HG03571 (cell line): Measurements from ENCODE around the gene FAM222A.

ENCODE experiments used
- ATAC-seq: cut with Tn5 transposase; IDR thresholded peaks from one replicate; pipeline ENCODE4 v1.9.1; 2021; ENCODE audit not compliant: unreplicated experiment

The FAM222A gene

DNA sequence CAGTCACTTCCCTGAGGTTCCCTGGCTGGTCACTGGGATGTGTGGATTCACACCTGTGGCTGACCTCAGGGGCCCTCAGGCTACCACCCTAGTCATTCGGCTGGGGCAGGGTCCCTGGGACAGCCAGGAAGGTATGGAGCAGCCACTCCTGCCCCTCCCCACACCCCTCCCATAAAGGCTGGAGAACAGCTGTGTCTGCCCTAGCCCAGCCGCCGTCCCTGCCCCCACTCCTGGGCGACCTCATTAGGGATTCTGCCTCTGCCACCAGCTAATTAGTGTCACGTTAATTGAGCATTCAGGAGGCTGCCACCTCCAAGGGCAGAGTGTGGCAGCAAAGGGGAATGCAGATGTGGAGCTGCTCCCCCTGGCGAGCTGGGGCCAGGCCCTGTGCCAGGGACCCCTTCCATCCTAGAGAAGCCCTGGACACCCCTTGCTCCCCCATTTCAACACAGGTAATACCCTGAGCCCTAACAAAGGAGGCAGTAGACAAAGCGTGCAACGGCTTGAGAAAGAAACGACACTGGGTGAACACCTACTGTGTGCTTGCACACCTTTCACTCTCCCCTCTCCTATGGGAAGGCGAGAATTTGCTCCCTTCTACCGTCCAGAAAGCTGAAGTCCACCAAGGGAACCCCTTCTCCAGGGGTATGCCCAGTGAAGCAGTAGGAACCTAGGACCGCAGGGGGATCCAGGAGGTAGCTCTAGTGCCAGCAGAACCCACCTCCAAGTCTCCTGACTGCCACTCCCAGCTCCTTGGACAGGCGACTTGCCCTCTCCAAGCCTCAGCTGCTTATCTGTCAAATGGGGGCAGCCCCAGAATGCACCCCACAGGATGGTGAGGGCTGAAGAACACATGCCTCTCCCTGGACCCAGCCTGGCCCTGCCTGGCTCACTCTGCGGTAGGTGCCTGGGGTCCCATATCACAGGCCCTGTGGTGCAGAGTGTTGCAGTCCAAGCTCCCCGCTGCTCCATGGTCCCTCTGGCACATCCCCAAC is 45.1 kb downstream of the FAM222A start:
- no peak for ATAC-seq

DNA sequence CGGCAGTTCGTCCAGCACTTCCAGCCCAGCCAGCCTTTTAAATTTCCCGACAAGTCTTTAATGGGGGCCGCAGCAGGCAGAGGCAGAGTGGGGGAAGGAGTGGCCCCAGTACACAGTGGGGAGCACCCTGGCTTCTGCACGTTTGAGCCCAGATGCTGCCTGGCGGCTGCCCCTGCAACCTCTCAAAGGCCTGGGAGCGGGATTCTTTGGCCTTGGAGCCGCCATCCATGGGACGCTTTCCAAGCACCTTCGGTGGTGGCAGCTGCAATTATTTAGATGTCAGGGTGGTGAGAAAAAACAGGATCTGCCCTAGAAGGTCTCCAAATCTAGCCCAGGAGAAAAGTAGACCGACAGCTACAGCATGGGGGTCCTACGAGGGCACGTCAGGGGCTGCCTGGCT is 46.0 kb downstream of the FAM222A start:
- ATAC-seq: no peak

DNA sequence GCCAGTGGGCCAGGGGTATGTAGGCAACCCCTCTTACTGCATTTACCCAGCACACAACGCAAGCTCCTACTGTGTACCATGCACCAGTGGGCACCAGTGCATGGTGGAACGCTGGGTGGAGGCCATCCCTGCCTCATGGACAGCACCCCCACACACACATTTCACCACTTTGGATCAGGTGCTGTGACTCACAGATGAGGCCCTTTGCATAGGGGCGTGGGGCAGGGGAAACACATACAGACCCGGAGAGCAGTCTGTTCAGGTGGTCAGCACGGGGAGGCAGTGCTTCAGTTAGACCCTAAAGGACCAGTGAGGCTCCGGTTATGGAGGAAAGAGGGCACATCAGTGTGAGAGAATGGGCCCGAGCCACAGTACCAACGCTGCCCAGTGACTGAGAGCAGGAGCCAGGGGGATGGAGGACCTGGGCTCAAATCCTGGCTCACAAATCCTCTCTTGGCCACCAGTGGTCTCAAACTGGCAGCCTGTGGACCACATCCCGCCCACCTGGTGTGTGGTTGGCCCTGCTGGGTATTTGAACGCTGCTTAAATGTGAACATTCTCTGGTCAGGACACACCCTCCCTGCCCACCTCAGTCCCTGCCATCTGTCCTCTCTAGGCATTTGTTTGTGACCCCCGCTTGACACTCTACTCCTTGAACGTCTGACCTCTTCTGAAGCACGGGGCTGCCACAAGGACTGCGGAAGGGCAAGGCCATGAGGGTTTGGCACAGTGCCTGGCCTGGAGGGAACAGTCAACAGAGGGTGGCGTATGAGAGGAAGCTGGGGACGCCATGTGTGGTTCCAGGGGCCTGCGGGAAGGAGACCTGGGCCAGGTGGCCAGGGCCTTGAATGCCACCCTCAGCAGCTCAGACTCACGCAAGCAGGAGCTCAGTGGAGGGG is 46.7 kb downstream of the FAM222A start:
- no peak for ATAC-seq

DNA sequence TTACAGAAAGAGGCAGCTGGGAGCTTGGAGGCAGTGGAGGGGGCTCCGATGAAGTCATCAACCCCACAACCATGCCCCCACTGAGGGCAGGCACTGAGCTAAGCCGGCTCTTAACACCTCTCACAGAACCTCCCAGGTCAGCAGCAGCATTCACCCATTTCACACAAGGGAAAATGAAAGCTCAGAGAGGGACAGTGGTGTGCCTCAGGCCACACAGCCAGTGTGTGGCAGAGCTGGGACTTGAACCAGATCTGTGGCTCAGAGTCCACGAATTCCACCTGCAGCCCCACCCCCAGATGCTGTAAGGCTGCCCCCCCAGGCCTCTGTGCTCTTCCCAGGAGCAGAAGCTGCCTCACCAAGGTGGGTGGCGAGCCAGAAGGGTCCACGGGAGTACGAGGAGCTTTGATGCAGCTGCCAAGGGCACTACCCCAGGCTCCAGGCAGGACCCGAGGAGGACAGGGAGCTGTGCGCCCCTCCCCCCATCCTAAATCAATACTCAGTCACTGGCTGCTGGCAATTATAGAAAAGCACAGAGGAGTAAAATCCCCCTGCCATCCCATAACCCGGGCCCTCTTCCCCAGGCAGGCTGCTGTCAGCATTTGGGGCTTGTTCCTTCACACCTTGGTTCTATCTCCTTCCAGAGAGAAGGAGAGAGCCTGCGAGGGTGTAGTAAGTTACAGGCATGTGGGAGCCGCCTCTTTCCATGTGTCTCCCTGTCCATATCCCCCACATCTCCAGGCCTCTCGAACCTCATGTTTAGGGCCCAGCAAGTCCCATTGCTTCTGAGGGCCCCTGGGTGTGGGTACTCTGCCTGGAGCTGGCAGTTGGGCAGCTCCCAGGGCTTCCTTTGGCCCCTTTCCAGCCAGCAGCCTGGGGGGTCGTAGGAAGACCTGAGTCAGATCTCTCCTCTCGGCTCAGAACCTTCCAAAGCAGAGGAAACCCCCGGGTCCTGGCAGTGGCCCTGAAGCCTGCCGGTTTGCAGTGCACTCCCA is 47.6 kb downstream of the FAM222A start:
- no peak for ATAC-seq

DNA sequence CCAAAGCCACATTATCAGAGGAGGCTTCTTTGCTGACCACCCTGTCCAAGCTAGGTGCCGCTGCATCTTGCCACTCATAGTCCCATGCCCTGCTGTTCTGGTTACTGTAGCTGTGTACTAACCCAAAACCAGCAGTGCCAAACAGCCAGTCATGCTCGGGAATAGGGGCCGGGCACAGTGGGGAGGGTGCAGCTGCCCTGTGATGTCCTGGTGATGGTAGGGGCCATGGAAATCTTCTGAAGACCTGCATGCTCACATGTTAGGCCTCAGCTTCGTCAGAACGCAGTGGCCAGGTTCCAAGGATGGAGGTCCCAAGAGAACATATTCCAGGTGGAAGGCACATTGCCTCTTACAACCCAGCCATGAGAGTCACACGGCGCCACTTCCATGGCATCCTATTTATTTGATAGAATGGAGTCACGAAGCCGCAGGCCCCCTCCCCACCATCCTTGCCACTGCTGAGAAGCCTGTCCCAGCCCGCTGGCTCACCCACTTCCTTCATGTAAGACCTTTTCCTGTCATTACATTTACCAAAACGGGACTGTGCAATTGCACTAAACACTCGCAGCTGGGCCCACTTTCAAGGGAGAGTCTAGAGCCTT is 48.5 kb downstream of the FAM222A start:
- ATAC-seq: no peak

DNA sequence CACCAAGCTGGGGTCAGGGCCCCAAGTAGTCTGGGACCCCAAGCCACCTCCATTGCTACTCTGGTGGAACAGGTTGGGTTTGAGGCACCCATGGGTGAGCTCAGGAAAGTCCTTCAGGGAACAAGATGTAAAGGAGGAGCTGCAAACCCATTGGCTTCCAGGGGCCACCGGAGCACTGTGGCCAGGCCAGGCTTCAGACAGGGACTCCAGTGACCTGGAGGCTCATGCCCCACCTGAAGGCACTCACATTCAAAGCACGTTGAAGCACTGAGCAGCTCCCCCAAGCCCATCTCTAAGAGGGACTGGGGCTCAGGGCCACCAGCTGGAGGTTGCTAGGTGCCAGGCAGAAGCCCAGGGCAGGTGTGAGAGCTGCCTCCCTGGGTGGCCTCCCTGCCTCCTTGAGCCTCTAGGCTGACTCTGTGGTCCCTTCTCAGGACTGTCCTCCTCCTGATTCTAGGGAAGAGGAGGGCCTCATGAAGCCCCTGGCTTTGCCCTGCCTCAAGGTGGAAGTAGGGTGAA is 49.1 kb downstream of the FAM222A start:
- ATAC-seq: no peak

DNA sequence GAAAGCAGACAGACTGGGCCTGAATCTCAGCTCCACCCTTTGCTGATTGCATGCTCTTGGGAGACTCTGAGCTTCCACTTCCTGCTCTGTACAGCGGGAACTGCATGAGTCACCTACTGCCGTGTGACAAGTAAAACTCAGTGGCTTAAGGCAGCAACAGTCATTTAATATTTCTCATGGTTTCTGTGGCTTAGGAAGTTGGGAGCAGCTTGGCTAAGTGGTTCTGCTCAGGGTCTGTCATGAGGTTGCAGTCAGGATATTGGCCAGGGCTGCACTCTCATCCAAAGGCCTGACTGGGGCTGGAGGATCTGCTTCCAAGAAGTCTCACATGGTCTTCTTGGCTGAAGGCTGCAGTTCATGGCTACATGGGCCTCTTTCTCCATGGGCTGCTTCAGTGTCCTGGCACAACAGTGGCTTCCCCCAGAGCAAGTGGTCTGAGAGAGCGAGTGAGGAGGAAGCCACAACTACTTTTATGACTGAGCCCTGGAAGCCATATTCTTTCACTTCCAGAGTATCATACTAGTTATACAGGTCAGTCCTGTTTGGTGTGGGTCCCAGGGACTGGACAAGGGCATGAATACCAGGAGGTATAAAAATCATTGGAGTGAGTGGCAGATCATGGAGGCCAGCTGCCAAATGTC is 49.7 kb downstream of the FAM222A start:
- no peak for ATAC-seq

DNA sequence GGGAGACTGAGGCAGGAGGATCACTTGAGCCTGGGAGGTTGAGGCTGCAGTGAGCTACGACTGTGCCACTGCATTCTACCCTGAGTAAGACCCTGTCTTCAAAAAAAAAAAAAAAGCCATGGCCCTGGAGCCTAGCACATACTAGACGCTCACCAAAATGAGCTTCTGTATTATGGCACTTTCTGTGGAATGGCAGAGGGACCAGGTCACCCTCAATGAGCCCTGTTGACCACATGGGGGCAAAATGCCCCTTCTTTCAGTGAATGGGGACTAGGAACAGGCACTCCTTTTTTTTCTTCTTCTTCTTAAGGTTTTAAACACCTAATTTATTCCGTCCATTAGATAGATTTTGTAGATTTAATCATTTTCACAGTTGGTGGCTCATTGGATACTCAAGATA is 50.5 kb downstream of the FAM222A start:
- no peak for ATAC-seq

DNA sequence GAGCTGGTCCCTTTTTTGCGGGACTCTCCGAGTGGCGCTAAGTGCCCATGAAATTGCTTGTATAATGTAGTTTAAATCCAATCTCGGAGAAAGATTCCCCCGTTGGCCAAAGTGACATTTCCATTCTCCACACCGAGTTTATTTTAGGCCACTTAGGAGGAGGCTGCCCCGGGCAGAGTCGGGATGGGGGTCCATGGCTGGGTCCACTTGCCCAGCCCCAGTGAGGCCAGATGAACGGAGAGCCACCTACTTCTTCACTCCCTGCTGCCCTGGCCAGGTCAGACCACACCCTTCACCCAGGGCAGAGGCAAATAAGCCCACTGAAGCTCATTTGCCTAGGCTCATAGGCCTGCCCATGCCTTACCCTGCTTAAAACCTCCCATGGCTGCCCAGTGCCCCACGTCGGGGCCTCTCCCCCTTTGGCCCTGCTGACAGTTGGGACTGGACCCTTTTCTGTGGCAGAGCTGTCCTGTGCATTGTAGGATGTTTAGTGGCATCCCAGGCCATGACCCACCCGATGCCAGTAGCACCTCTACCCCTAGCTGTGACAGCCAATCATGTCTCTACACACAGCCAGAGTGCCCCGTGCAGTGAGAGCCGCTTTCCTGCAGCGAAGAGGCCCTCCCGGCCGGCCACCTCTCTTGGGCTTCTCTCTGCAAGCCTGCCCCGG is 51.3 kb downstream of the FAM222A start:
- no peak for ATAC-seq

DNA sequence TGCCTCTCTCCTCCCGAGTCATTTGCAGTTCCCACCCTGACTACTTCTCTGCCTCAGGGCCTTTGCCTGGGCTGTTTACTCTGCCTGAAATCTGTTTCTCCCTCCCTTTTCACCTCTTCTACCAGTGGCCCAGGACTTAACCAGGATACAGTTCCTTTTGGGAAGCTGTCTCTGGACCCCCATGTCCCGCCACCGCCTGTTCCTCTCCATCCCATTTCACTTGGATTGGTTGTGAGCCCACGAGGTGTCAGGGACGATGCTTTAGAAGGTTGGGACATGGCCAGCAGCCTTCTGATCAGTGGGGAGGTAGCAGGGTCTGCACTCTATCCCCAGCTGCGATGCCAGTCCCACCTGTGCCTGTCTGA is 51.8 kb downstream of the FAM222A start:
- ATAC-seq: no peak

DNA sequence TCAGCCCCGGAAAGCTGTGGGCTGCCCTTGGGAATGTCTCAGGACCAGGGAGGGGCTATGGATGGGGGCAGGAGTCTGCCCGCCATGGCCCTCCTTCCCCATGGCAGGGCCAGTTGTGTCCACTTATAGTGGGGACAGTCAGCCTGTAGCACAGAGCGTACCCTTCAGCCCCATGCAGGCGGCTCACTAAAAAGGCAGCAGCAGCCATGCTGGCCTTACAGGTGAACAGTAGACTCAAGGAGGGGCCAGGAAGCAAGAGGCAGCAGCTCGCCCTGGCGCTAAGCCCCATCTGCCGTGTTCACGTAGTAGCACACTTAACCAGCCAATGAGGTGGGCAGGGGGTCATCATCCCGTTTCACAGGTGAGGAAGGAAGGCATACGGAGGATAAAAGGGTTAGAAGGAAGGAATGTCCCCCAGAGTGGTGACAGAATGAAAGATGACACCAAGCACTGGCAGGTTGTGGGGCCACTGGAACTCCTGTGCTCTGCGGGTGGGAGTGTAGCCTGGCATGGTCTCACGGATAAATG is 52.7 kb downstream of the FAM222A start:
- no peak for ATAC-seq

DNA sequence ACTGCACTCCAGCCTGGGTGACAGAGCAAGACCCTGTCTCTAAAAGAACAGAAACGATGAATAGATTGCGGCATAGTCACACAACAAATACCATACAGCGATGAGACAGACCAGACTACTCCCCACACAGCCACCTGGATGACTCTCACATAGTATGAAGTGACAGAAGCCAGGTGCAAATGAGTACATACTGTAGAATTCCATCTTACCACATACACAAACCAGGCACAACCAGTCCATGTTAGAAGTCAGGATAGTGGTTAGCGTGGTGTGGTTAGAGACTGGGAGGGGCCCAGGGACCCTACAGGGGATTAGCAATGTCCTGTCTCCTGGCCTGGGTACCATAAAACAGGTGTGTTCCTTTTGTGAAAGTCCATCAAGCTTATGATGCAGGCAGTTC is 53.8 kb downstream of the FAM222A start:
- no peak for ATAC-seq

DNA sequence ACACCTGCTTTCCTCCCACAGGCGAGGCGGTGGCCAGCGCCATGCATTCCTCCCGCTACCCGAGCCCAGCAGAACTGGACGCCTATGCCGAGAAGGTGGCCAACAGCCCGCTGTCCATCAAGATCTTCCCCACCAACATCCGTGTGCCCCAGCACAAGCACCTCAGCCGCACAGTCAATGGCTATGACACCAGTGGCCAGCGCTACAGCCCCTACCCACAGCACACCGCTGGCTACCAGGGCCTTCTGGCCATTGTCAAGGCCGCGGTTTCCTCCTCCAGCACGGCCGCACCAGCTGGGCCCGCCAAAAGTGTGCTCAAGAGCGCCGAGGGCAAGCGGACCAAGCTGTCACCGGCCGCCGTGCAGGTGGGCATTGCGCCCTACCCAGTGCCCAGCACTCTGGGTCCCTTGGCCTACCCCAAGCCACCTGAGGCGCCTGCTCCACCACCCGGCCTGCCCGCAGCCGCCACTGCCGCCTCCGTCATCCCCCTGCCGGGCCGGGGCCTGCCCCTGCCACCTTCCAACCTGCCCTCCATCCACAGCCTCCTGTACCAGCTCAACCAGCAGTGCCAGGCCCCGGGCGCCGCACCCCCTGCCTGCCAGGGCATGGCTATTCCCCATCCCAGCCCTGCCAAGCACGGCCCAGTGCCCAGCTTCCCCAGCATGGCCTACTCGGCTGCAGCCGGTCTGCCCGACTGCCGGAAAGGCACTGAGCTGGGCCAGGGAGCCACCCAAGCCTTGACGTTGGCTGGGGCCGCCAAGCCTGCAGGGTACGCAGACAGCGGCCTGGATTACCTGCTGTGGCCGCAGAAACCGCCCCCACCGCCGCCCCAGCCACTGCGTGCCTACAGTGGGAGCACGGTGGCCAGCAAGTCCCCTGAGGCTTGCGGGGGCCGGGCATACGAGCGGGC is 54.6 kb downstream of the FAM222A start:
- no peak for ATAC-seq

DNA sequence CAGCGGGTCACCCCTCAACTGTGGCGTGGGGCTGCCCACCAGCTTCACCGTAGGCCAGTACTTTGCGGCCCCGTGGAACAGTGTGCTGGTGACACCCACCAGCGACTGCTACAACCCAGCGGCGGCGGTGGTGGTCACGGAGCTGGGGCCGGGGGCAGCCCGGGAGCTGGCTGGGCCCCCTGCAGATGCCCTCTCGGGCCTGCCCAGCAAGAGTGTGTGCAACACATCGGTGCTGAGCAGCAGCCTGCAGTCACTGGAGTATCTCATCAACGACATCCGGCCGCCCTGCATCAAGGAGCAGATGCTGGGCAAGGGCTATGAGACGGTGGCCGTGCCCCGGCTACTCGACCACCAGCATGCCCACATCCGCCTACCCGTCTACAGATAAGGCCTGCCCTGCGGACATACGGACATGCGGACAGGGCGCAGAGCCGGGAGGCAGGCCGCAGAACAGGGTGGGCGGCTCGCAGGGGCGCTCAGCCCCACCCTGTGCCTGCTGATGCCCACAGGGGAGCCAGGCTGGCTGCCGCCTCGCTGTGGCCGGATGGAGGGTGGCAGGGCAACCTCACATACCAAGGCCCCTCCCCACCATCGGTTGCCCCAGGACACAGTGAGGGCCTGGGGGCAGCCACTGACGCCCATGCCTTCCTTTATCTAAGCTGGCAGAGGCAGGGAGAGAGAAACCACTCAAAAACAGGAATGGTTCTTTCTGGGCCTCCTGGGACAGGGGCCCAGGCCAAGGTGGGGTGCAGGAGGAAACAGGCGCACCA is 55.5 kb downstream of the FAM222A start:
- no peak for ATAC-seq

DNA sequence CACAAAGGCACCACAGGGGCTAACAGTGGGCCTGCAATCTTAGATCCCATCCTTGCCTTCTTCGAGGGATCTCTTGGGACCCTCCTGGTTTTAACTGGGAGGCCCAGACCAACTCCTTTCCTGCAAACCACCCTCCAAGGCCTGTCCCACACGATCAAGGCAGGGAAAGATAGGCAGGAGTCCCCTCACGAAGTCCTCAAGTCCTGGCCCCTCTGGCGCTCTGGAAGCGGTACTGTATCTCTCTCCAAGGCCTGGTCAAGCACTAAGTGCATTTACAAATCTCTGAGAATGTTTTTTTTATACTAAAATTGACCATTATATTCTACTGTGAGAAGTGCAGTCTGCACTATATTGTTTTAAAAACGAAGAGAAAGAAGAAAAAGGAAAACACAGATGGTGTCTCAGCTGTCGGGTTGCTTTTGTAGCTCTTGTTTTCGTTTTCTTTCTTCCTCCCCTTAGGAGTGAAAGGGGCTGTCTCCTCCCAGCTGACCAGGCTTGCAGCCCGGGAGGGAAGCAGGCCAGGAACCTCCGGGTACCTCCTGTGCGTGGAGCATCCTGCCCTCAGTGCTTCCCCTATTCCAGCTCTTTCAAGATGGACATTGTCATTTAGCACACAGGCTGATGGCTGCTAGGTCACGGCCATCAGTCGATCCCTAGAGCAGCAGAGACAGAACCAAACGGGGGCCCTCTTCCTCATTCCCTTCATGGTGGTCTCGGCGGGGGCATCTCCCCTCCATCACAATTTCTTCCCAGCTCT is 56.7 kb downstream of the FAM222A start:
- ATAC-seq: no peak
